HG03280 (cell line): ENCODE results near the gene CLIC3.
"Not testable (repeated sequence)": the region's sequence is repeated elsewhere in the genome, so short reads cannot be mapped to it uniquely, and the experiment has no call there.

Experiments used
- ATAC-seq: cut with Tn5 transposase; IDR thresholded peaks from one replicate; pipeline ENCODE4 v1.9.1; 2021; ENCODE audit warnings: mild to moderate bottlenecking, moderate library complexity; ENCODE audit not compliant: unreplicated experiment

CLIC3 gene

GRCh38 chr9:136996361-136997292 is at the start of gene CLIC3:
CLIC3 (minus strand) TSS chr9:136996568; CDS start chr9:136996543, 25 bp downstream.
- no peak for ATAC-seq

GRCh38 chr9:137045294-137046087 is 49.1 kb upstream of the CLIC3 start:
- no peak for ATAC-seq

- ATAC-seq: no peak
These were observed 48.3 kb upstream of the CLIC3 start for GRCh38 chr9:137044502-137045177.

GRCh38 chr9:137044037-137044436 is 47.7 kb upstream of the CLIC3 start:
- no peak for ATAC-seq

- ATAC-seq: no peak
These were observed 46.7 kb upstream of the CLIC3 start for GRCh38 chr9:137042751-137043727.

- no peak for ATAC-seq
These were observed 44.8 kb upstream of the CLIC3 start for GRCh38 chr9:137041124-137041523.

- ATAC-seq: no peak
These were observed 44.2 kb upstream of the CLIC3 start for GRCh38 chr9:137040568-137040967.

- no peak for ATAC-seq
These were observed 43.4 kb upstream of the CLIC3 start for GRCh38 chr9:137039611-137040366.

GRCh38 chr9:137038916-137039315 is 42.5 kb upstream of the CLIC3 start:
- ATAC-seq: no peak

- ATAC-seq: no peak
These were observed 41.1 kb upstream of the CLIC3 start for GRCh38 chr9:137037483-137037882.

GRCh38 chr9:137037035-137037434 is 40.7 kb upstream of the CLIC3 start:
- no peak for ATAC-seq

- no peak for ATAC-seq
These were observed 39.6 kb upstream of the CLIC3 start for GRCh38 chr9:137035937-137036336.

- no peak for ATAC-seq
These were observed 39.1 kb upstream of the CLIC3 start for GRCh38 chr9:137035507-137035834.

- ATAC-seq: no peak
These were observed 38.5 kb upstream of the CLIC3 start for GRCh38 chr9:137034709-137035506.

GRCh38 chr9:137034039-137034708 is 37.8 kb upstream of the CLIC3 start:
- ATAC-seq: no peak

- not testable (repeated sequence) for ATAC-seq
These were observed 37.1 kb upstream of the CLIC3 start for GRCh38 chr9:137033481-137033880.

GRCh38 chr9:137032858-137033257 is 36.5 kb upstream of the CLIC3 start:
- no peak for ATAC-seq
